Myocyte (in vitro differentiated cells): ENCODE data around the gene TMEM100. TPM values are rescaled to one million over a fixed set of nuclear protein-coding genes. Genes with fewer than 3 reads are reported as not detected.

Experiments used
- DNase-seq: peaks from one replicate; pipeline ENCODE4 v3.0.0-alpha.2; 2012; ENCODE audit warnings: low read depth
- total RNA-seq: library from RNA; depleted of rRNA; stranded (reverse); fragments of >200 nt; gene quantifications from 2 replicates; pipeline ENCODE4 v1.2.3, GENCODE V29; 2014

TMEM100 gene
- total RNA-seq, 1 donor from 2014 or later = 3.0 TPM

- no peak for DNase-seq
Observed at GRCh38 chr17:55745258-55745657, 22.6 kb upstream of the TMEM100 start.

GRCh38 chr17:55743103-55743679 is 20.5 kb upstream of the TMEM100 start:
- DNase-seq = no peak

- DNase-seq = no peak
Observed at GRCh38 chr17:55742272-55743102, 19.8 kb upstream of the TMEM100 start.

GRCh38 chr17:55741356-55741700 is 18.7 kb upstream of the TMEM100 start:
- DNase-seq = no peak

GRCh38 chr17:55740511-55741355 is 18.1 kb upstream of the TMEM100 start:
- no peak for DNase-seq

- DNase-seq = no peak
Observed at GRCh38 chr17:55737976-55738501, 15.4 kb upstream of the TMEM100 start.

- peak; percentile 41 for DNase-seq
Observed at GRCh38 chr17:55735731-55736405, 13.2 kb upstream of the TMEM100 start.

- peak; percentile 28 for DNase-seq
Observed at GRCh38 chr17:55734128-55734781, 11.6 kb upstream of the TMEM100 start.

- peak; percentile 65 for DNase-seq
Observed at GRCh38 chr17:55731586-55732250, 9.1 kb upstream of the TMEM100 start.

- no peak for DNase-seq
Observed at GRCh38 chr17:55730808-55731207, 8.1 kb upstream of the TMEM100 start.

- DNase-seq = no peak
Observed at GRCh38 chr17:55730380-55730779, 7.7 kb upstream of the TMEM100 start.

GRCh38 chr17:55729484-55729883 is 6.8 kb upstream of the TMEM100 start:
- DNase-seq = no peak

- DNase-seq = no peak
Observed at GRCh38 chr17:55728833-55729232, 6.2 kb upstream of the TMEM100 start.

GRCh38 chr17:55728361-55728760 is 5.7 kb upstream of the TMEM100 start:
- DNase-seq = no peak

GRCh38 chr17:55727920-55728319 is 5.3 kb upstream of the TMEM100 start:
- DNase-seq = no peak

GRCh38 chr17:55727275-55727674 is 4.6 kb upstream of the TMEM100 start:
- DNase-seq = no peak

- peak; percentile 88 for DNase-seq
Observed at GRCh38 chr17:55726440-55726839, 3.8 kb upstream of the TMEM100 start.

- DNase-seq = no peak
Observed at GRCh38 chr17:55723488-55723848, 804 bp upstream of the TMEM100 start.

- no peak for DNase-seq
Observed at GRCh38 chr17:55722016-55722736, 488 bp downstream of the TMEM100 start.
